DMS53 (cell line): Measurements from ENCODE around the gene GUCD1.

ENCODE experiments used
- DNase-seq: peaks from one replicate; lab custom pipeline; 2025; lab: John Stamatoyannopoulos, UW

The GUCD1 gene

DNA sequence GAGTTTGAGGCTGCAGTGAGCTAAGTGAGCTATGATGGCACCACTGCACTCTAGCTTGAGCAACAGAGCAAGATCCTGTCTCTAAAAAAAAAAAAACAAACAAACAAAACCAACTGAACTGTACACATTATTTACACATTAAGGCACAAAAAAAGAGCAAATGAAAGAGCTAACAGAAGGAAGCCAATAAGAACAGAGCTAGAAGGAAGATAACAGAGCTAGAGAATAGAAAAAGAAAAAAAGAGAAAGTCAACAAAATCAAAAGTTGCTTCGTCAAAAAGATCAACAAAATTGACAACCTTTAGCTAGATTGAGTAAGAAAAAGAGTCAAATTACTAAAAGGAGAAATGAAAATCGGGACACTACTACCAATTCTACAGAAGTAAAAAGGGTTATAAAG is 25.0 kb downstream of the GUCD1 start:
- DNase-seq, result no peak

DNA sequence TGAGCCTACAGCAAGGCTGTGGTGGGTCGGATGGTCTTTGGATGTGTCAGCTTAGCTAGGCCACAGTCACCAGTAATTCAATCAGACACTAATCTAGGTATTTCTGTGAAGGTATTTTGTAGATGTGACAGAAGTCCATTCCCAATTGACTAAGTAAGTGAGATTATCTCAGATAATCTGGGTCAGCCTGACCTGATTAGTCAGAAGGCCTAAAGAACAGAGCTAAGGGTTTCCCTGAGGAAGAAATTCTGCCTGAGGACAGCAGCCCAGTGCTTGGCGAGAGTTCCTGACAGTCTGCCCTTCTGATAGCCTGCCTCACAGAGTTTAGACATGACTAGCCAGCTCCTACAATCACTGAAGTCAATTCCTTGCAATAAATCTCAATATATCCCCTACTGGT is 28.7 kb downstream of the GUCD1 start:
- DNase-seq, result no peak

DNA sequence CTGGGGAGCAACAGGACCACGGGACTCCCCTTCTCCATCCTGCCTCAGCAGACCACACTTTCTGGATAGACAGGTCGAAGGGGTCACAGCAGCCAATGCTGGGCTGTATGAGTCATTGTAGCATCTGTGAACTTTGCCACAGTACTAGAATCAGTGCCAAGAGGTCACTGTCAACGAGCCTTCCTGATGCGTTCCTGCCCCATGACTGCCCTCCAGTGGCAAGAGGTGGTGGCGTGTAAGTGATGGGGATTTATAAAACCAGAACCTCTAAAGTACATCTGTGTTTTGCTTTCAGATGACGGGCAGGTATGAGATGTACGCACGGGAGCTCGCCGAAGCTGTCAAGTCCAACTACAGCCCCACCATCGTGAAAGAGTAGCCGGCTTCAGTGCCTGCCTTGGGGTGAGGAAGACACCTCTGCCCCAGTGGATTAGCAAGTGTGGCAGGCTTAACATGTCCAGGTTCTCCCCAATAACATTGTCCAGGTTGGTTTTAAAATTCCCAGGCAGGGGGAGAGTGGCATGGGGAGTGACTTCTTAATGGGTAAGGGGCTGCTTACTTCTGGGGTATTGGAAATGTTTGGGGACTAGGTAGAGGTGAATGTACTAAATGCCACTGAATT is 29.4 kb downstream of the GUCD1 start:
- DNase-seq, result peak; percentile 76

DNA sequence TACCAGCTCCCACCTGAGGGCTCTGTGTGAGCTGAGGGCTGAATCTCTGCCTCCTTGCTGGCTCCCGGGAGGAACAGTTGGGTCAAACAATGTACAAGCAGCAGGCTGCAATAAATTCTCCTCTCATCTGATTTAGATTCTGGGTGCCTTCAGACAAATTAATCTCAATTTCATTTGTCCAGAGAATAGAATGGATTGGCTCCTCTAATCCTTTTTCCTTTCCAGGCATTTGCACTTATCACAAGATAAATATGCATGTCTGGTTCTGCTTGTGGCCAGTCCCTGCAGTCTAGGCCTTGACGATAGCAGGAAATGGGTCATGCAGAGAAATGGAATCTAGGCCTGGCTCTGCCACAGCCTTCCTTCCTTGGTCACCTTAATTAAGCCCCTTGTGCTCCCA is 31.1 kb downstream of the GUCD1 start:
- no peak for DNase-seq

DNA sequence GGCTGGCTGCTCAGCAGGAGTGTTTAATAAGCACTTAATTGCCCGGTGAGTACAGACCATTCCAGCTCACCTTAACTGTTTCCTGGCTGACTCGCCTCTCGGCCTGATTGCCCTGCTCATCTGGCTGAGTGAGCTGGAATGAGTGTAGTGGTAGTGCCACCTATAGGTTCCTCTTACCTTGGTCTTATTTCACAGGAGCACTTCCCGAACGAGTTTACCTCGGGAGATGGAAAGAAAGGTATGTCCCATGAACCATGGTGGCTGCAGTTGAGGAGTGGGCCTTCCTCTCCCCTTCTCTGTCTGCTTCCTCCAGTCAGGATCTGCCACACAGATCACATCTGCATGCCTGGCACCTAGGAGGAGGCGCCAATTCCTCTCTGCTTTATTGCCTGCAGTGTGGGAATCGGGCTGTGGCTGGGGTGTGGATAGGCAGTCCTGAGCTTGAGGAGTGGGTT is 33.1 kb downstream of the GUCD1 start:
- peak; percentile 80 for DNase-seq

DNA sequence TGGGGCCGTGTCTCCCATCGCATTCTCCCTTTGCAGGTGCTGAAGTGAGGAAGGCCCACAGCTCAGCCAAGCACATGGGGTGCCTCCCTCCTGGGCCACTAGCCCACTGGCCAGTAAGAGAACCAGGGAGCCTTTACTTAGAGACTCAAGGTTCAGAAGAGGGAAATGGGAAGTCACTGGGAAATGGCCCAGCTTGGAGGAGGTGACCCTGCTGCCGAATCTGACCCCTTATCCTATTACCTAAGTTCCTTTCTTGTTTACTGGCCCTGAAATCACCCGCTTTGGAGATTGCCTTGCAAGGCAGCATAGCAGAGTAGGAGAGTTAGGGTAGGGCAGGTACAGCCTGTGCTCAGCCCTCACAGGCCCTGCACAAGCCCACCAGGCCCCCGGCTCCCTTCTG is 35.4 kb downstream of the GUCD1 start:
- no peak for DNase-seq

DNA sequence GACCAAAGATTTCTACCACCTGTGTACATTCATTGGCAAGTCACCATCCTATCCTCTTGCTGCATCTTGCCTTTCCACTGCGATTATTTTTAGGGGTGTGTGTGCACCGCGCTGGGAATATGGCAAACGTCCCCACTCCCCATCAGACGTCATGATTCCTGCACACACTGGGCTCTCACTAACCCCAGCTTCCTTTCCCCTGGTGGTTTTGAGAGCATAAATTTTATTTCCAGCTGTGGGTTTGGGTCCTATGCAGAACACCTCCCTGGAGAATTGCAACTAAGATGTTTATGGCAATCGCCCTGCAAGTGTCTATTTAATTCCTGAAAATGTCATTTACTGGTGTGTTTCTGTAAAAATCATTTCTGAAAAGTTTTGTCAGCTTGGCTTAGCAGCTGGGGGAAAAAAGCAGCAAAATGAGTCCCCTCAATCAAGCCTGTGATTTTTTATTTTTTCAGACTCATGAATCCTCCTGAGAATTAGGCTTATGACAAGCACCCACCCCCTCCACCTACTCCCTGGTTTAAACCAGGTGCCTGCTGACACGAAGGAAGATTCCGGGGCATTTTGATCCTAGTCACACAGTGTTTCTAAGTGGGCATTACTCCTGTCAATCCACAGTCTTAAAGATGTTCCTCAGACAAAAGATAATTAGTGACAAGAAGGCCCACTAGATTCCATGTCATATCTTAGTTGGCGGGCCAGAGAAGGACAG is 36.0 kb downstream of the GUCD1 start:
- DNase-seq, result no peak

DNA sequence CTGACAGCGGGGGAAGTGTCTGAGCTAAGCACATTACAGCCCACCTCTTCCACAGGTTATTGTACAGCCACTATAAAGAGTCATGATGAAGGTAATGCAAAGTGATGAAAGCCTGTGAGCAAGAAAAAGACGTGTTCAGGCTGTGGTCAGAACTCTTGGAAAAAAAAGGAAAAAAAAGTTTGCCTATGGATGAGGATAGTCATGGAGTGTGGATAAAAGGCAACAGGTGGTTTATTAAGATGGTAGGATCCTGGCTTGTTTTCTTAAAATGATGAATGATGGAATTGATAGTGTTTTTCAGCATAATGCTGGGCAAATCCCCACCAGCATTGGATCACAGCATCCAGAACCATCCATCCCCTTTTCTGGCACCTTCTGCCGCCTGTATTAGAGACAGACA is 36.7 kb downstream of the GUCD1 start:
- DNase-seq, result no peak

DNA sequence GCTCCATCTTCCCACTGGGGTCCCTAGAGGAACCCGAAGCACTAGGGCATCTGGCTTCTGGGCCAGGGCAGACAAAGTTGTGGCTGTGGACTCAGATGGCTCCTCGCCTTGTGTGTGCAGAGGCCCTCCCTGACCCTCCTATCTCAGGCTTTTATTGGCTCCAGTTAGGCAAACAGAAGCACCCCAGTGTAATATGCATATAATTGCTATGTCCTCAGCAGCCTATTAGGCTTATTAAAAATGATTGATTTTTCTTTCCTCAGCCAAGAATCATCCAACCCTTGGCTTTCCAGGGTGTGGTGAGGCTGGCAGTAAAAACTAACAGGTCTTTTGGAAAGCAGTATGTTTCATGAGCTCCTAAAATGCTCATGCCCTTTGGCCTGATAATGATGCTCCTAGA is 37.5 kb downstream of the GUCD1 start:
- no peak for DNase-seq

DNA sequence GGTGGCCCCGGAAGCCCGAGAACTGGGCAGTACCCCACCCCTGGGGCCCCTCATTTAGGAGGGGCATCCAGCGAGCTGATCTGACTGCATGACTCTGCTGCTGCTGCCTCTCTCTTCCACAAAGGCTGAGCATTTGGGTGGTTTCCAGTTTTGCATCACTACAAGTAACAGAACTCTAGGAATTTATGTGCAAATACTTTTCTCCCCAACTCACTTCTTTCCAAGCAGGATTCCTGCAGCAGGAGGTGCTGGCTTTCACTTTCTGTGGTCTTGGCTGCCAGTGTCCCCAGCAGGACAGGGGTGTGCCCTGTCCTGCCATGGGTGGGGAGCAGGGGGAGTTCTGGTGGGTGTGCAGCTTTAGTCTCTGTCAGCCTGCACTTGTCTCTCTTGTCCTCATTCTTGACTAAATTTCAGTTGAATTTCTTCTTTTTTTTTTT is 38.6 kb downstream of the GUCD1 start:
- no peak for DNase-seq

DNA sequence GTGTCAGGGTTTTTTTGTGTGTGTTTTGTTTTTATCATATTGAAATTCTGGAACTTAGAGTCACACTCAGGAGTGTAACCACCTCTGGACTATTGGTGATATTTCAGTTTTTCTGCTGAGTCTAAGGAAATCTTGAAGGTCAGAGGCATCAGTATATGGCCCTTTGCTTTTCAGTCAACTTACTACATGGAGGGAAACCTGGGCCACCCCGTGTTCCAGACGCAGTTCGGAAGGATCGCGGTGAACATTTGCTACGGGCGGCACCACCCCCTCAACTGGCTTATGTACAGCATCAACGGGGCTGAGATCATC is 40.0 kb downstream of the GUCD1 start:
- no peak for DNase-seq

DNA sequence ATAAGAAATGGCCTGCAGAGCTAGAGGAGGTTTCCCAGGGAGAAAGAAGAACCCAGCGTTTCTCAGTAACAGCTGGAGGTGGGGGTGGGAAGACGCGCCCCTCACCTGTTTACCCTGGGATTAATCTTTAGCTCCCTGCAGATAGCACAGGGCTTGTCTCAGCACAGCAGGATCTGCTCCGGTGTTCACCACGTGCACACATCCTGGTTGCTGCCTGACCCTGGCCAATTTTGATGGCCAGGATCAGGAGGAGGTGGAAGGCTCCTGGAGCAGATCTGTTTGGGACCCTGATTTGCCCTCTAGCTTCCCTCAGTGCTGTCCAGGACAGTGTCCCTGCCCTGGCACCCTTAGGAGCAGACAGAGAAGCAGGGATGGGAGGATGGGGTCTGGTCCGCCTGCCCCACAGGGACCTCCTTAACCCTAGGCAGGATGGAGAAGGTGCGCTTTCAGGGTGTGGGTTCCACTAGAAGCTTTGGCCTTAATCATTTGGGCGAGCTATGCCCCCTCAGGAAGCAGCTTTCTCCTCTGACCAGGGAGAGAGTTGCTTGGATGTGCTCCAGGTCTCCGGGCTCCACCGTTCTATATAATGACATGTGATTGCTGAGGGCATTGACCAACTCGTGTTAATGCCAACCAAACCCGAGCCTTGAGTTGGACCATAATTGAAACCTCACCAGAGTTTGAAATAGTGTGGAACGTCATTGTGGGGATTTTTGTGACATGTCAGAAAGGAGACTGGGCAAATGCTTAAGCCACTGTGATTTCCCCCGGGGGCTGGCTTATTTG is 40.5 kb downstream of the GUCD1 start:
- peak; percentile 18 for DNase-seq

DNA sequence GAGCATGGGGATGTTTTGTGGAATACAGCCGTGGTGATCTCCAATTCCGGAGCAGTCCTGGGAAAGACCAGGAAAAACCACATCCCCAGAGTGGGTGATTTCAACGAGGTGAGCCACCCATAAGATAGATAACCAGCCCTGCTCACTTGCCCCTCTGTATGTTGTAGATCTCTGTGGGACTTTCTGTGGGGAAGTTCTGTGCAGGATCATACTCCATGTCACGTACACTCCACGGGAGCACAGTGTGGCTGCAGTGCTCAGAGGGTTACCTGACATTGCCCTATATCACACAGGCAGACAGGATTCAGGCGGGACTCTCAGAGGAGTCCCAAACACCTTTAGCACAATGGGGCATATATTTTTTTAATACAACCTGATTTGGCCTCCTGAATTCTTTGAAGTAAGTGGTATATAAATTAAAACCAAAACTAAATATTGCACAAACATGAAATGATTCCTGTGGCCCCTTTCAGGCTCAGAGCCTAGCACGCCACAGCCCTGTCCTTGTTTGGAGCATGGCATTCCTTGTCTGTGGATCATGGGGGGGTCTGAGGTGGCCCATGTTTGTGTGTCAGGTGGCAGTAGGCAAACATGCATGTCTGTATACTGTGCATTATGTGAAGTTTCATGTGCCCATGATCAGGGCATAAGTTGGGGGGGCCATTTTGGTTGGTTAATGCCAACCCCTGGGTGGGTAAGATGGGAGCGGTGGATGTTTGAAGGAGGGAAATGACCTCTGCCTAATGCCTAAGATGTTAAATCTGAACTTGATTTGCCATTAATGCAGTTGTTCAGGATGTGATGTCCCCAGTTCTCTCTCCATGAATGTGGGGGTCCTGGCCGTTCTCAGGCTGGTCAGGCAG is 41.3 kb downstream of the GUCD1 start:
- DNase-seq, result no peak

DNA sequence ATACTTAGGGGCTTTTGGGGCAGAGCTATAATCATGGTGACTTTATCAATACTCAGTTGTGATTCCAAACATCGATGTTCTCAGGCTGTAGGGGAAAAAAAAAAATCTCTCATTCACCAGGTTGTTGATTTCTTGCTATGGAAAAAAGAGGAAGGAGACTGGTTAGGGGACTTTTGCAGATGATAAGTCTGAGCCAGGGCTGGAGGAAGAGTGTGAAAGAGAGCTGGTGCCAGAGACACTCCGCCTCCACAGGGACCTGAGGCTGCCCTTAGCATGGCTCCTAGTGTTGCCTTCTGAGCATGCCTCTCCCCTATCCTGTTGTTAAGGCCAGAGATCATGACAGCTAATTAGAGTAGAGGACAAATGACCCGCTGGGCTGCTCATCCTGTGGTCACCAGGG is 42.9 kb downstream of the GUCD1 start:
- no peak for DNase-seq

DNA sequence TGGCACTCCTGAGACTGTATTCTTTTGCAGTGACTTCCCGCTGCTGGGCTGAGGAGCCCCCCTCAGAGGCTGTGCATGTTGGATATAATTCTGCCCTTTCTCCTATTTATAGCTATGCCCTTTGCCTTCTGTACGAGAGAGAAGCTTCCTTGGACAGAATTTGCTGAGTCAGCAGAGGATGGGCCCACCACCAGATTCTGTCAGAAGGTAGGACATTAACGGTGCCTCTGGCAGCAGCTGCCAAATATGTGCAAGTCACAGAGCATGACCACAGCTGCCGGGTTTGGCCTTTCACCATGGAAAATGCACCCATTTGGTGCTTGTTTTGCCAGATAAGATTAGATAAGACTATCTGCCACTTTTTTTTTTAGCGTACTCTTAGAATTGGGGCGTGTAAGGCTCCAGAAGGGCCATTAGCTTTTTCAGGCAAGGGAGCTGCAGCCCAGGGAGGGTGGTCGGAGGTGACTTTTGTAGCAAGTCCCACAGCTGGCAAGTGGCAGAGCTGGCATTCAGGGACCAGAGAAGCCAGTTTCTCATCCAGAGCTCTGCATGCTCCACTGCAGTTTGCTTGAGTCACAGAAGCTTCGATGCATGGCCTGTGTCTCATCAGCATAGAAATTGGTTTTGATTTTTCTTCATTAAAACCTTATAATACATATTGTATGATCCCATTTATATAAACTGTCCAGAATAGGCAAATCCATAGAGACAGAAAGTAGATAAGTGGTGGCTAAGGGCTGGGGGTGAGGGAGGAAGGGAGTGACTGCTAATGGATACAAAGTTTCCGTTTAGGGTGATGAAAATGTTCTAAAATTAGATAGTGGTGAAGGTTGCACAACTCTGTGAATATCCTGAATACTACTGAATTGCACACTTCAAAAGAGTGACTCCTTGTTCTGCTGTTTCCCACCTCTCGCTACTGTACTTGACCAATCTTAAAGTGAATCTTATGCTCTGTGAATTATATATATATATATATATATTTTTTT is 44.0 kb downstream of the GUCD1 start:
- DNase-seq, result no peak

DNA sequence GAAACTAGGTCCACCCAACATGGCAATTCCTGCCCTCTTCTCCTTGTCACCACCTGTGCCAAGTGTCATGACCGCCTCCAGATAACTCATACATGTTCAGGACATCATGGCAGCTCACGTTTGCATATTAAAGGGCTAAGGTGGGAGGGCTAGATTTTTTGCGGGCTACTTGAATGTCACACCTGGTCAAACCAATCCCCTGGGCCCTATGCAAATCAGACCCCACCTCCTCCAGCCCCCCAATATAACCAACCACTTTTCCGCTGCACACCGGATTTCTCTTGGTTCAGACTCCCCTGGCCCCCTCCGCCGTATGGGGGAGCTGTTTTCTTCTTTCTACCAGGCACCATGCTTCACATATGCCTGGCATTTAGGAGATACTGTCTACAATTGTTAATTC is 47.2 kb downstream of the GUCD1 start:
- DNase-seq, result no peak

DNA sequence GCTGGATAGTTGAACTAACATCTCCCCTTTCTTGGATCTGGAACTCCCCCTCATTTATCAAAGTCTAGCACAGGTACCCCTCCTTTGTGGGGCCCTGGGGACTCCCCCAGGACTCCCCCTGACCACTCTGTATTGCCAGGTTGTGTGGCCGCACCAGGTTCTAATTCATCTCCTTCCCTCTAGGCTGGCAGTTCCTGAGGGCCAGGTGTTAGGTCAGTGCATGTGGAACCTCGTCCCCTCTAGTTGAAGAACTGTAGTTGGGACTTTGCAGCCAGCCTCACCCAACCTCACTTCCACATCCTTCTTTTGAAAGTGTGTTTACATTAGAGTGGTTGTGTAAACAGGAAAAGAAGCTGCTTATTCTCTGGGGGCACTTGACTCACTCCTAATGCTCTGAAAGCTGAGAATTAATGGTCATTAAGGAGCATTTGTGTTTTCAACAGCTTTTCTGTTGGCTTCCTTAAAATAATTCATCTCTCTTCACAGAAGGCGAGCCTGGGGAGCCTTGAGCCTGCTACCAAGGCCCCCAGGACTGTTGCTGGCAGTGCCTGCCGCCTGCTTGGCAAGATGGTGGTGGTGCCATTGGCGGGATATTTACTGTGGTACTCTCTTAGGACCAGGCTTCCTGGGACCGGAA is 48.0 kb downstream of the GUCD1 start:
- DNase-seq, result peak; percentile 68

DNA sequence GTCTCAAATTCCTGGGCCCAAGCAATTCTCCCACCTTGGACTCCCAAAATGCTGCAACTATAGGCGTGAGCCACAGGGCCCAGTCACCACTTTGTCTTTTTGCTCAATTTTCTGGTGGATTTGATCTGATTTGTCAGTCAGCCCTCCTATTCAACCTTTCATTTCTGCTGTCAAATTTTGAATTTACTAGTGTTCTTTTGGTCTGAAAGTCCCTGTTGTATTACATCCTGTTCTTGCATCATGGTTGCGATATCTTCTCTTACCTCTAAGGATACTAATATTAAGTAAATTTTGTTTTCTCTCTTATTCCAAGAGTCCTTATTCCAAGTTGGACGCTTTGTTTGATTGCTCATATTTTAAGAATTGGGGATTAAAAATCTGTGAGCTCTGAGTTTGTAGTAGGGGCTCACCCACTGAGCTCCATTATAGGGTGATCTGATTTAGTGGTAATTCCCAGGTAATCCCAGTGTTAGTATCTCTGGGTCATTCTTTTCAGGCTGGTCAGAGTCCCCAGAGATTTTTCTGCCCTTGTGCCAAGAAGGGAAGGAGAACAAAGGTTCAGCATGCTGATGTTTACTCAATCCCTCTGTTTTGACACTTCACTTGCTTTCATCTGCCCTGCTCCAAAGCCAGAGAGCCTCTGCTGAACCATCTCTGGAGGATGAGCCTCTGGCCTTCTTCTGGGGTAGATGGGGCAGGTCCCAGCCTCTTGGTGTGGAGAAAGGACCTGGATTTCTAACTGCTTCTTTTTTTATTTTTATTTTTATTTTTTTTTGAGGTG is 49.8 kb downstream of the GUCD1 start:
- peak; percentile 36 for DNase-seq

DNA sequence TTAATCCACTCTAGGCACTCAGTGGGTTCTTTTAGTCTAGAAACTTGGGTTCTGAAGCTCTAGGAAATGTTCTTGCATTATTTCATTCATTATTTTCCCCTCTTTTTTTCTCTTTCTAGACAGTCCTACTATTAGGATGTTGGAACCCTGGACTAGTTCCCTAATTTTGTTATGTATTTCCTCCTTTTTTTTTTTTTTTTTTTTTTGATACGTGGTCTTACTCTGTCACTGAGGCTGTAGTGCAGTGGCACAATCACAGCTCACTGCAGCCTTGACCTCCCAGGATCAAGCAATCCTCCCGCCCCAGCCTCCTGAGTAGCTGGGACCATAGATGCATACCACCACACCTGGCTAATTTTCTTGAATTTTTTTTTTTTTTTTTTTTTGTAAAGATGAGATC is 50.4 kb downstream of the GUCD1 start:
- no peak for DNase-seq

DNA sequence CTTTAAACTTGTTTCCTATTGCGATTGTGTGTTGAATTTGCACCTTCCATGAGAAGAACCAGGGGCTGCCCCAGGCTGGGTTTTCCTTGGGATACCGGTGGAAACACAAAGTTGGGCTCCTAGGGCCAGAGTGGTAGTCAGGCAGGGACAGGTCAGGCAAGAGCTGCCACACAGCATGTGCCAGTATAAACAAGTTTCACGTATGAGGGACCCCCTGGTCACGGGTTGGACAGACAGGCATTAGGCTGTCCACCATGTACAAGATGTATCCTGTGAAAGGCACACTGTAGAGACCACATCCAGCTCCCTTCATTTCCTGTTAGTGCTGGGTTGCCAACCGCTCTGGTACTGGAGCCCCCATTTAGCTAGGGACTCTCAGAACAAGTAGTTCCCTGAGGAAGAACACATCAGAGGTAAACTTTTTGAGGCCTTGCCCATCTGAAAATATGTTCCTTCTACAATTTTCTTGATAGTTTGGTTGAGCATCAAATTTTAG is 51.0 kb downstream of the GUCD1 start:
- DNase-seq, result no peak
